K562 (cell line): ENCODE measurements around the gene CDK11A.

Experiments
- CTCF ChIP-seq, 3 experiments: IDR thresholded peaks in 2 of 3; conservative IDR thresholded peaks in 1 of 3; 2 replicates each; pipeline ENCODE4 v1.5.1; 2011 to 2012; ENCODE audit warnings: low read length in 3 of 3, mild to moderate bottlenecking in 3 of 3, control low read depth in 2 of 3, improper control_type of control experiment in 1 of 3, inconsistent platforms in 1 of 3, low read depth in 1 of 3, mixed read lengths in 1 of 3, moderate library complexity in 1 of 3; ENCODE audit not compliant: insufficient read depth in 2 of 3
- POLR2AphosphoS5 ChIP-seq: IDR thresholded peaks from 2 replicates; pipeline ENCODE4 v1.6.1; 2011; ENCODE audit warnings: mild to moderate bottlenecking, low read depth, low read length, moderate library complexity; ENCODE audit not compliant: control insufficient read depth, insufficient read depth

- no peak for TF ChIP-seq CTCF (IDR thresholded peaks at IDR 0.05 in 2 of 3, conservative IDR thresholded peaks at IDR 0.05 in 1 of 3; ENCODE audit: insufficient read depth in 2 of 3, low read depth in 1 of 3, low read length in 3 of 3)
- no peak for TF ChIP-seq POLR2AphosphoS5
These were observed 43.3 kb downstream of the CDK11A start for GRCh38 chr1:1680912-1681273.
